RKO (cell line): ENCODE results near the gene HNRNPUL1.

Experiments
- DNase-seq: peaks from one replicate; pipeline ENCODE4 v3.0.0-alpha.2; 2016; ENCODE audit warnings: low spot score

HNRNPUL1 gene

DNA sequence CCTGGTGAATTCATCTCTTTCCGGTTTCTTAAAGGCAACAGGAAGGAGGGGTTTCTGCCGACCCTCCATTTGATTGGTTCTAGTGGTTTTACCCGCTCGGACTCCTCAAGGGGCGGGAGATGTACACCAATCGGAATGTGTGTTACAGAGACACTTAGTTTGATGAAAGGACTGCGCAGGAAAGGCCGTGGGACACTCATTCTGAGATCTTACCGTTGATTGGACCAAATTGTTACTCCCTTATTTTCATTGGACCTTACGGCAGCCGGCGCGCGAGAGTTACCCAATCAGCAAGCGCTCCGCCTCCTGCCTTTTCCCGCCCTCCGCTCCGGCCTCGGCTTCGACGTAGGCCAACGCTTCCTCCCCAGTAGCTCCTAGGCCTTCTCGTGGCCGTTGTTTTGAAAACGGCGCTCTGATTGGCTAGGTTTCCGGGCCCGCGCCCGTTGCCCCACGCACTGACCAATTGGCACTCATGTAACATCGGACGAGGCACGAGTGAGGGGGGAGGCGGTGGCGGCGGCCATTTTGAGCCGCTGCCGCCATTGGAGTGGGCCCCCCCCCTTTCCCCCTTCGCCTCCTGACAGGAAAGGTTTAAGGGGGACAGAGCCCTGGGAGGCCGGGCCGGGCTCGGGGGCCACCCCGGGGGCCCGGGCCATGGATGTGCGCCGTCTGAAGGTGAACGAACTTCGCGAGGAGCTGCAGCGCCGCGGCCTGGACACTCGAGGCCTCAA, at the start of gene HNRNPUL1:
Gene HNRNPUL1 (plus strand): TSS at position 523 of the 731 bp plus-strand sequence. CDS start 132 bp downstream, at position 655.
- DNase-seq = peak; percentile 100

DNA sequence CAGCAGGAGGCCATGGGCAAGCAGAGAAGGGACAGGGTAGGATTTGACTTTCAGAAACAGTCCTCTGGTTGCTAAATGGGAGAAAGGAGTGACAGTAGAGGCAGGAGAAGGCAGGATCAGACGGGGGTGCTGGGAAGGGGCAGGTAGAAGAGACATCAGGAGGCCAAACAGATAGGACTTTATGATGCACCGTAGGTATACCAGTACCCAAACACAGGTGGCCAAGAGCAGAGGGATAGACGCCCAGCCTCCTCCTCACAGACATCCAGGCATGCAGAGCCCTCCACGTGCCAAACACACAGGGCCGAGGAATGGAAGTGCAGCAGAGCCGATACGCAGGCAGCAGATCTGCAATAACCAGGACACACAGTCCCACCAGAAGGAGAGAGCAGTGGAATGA, 46.4 kb upstream of the HNRNPUL1 start:
- DNase-seq = no peak

- no peak for DNase-seq
Measured at GRCh38 chr19:41218249-41218614, 45.9 kb upstream of the HNRNPUL1 start.

DNA sequence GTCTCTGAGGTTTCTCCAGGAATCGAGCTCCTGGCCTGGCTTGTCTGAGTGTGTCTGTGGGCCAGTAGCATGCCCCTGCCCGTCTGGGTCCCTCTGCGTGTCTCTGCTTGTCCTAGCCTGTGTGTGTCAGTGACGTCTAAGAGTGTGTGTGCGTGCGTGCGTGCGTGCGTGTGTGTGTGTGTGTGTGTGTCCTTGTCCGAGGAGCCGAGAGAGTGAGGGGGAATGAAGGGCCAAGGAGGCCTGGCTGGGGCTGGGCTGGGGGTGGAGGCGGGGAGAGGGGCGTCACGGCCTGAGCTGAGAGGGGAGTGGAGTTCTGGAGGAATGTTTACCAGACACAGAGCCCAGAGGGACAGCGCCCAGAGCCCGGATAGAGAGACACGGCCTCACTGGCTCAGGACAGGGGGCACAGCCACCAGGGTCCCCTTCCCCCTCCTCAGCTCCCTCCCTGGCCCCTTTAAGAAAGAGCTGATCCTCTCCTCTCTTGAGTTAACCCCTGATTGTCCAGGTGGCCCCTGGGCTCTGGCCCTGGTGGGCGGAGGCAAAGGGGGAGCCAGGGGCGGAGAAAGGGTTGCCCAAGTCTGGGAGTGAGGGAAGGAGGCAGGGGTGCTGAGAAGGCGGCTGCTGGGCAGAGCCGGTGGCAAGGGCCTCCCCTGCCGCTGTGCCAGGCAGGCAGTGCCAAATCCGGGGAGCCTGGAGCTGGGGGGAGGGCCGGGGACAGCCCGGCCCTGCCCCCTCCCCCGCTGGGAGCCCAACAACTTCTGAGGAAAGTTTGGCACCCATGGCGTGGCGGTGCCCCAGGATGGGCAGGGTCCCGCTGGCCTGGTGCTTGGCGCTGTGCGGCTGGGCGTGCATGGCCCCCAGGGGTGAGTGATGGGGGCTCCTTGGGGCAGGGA, 45.3 kb upstream of the HNRNPUL1 start, which contains the start of gene AXL:
Gene AXL (plus strand): TSS at position 609 of the 893 bp plus-strand sequence. CDS start 170 bp downstream, at position 779.
- peak; percentile 87 for DNase-seq

GRCh38 chr19:41219924-41220567, 44.1 kb upstream of the HNRNPUL1 start:
- peak; percentile 67 for DNase-seq

GRCh38 chr19:41220811-41221210, 43.4 kb upstream of the HNRNPUL1 start:
- no peak for DNase-seq

- peak; percentile 65 for DNase-seq
Measured at GRCh38 chr19:41221514-41222205, 42.5 kb upstream of the HNRNPUL1 start.

- no peak for DNase-seq
Measured at GRCh38 chr19:41222240-41222639, 41.9 kb upstream of the HNRNPUL1 start.

- peak; percentile 97 for DNase-seq
Measured at GRCh38 chr19:41223431-41224234, 40.5 kb upstream of the HNRNPUL1 start.

- DNase-seq = peak; percentile 72
Measured at GRCh38 chr19:41224632-41225031, 39.5 kb upstream of the HNRNPUL1 start.

GRCh38 chr19:41225238-41226052, 38.7 kb upstream of the HNRNPUL1 start:
- peak; percentile 100 for DNase-seq

GRCh38 chr19:41226053-41226873, 37.9 kb upstream of the HNRNPUL1 start:
- DNase-seq = peak; percentile 90

GRCh38 chr19:41226874-41227390, 37.2 kb upstream of the HNRNPUL1 start:
- DNase-seq = no peak

DNA sequence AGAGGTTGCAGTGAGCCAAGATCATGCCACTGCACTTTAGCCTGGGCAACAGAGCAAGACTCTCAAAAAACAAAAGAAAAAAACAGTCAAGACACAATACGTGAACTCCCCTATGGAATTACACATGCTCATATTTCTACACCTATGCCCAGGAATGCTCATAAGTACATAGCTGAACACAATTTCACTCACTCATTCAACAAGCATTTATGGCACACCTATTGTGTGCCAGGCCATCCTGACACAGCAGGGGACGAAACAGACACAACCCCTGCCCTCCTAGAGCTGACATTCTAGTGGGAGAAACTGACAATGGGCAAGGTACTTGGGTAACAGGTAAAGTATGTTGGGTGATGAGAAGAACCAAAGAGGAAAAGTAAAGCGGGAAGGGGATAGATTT, 35.7 kb upstream of the HNRNPUL1 start:
- no peak for DNase-seq

DNA sequence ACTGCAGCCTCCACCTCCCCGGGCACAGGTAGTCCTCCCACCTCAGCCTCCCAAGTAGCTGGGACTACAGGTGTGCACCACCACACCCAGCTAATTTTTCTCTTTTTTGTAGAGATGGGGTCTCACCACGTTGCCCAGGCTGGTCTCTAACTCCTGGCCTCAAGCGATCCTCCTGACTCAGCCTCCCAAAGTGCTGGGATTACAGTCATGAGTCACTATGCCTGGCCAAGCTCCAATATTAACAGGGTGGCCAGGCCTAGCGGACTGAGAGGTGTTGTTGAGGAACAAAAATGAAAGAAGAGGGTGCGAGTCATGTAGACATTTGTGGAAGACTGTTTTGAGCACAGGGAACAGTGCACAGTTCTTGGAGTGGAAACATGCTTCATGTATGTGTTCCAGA, 34.8 kb upstream of the HNRNPUL1 start:
- peak; percentile 78 for DNase-seq

- no peak for DNase-seq
Measured at GRCh38 chr19:41230067-41230857, 33.9 kb upstream of the HNRNPUL1 start.

DNA sequence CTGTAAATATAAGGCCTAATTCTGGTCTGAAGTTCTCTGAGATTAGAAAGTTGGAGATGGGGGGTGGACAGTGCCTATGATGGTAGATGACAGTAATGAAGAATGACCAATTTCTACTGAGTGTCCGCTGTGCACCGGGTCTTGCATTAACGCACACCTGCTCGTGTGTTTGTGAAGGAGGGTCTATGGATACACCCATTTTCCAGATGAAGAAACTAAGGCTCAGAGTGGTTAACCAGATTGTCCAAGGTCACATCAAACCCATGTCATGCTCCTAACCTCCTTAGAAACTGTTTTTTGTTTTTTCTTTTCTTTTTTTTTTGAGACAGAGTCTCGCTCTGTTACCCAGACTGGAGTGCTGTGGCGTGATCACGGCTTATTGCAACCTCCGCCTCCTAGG, 31.5 kb upstream of the HNRNPUL1 start:
- no peak for DNase-seq

- DNase-seq = no peak
Measured at GRCh38 chr19:41233748-41234240, 30.4 kb upstream of the HNRNPUL1 start.
